Measurements from ENCODE around the gene PARK7. TPM values are rescaled to one million over a fixed set of nuclear protein-coding genes. Genes with fewer than 3 reads are reported as not detected.
"Not testable (repeated sequence)": the region's sequence is repeated elsewhere in the genome, so short reads cannot be mapped to it uniquely, and the experiment has no call there.

The PARK7 gene
- total RNA-seq, 1 experiment from 2014 or later = 370 TPM

- H3K27me3 ChIP-seq (ENCODE audit: insufficient read depth, low read length); CTCF ChIA-PET; intact Hi-C loops (cut with micrococcal nuclease); H3K4me3 ChIP-seq (replicated peaks in 1 of 2; ENCODE audit: low read depth in 1 of 2, low read length in 2 of 2); H3K9ac ChIP-seq (ENCODE audit: low read length); ATAC-seq; DNase-seq (ENCODE audit: low read depth, low spot score); H3K4me2 ChIP-seq (ENCODE audit: low read length); RAD21 ChIA-PET (ENCODE audit: low non-redundant PET in 1 of 2, low total read pairs in 2 of 2, uncharacterized antibody in 2 of 2, unreplicated experiment in 2 of 2); BruUV-seq (replicated peaks); H3K79me2 ChIP-seq (ENCODE audit: insufficient read depth, low read length); H3K9me3 ChIP-seq (ENCODE audit: control insufficient read depth in 1 of 2, insufficient read depth in 1 of 2, low read depth in 1 of 2, low read length in 2 of 2); H2AFZ ChIP-seq (ENCODE audit: low read depth, low read length, poor library complexity, severe bottlenecking); H3K9me2 ChIP-seq (ENCODE audit: insufficient read depth); H3K27ac ChIP-seq (ENCODE audit: low read depth, low read length); POLR2A ChIA-PET; H3K36me3 ChIP-seq (ENCODE audit: control insufficient read depth in 1 of 2, insufficient read depth in 2 of 2, low read length in 2 of 2); H4K20me1 ChIP-seq (ENCODE audit: insufficient read depth): not testable (repeated sequence)
- peaks cover 0 to 13% of the 10 kb centered on the region in 2 experiments; a peak in 3 of 4 replicates for H3K4me1 ChIP-seq (ENCODE audit: control insufficient read depth in 1 of 2, insufficient read depth in 2 of 2, low read length in 2 of 2)
Measured at GRCh38 chr1:7917971-7918370, 43.5 kb upstream of the PARK7 start.

GRCh38 chr1:7919880-7920279 lies 41.6 kb upstream of the PARK7 start:
- intact Hi-C loops (cut with micrococcal nuclease) = no loop called here
- RAD21 ChIA-PET (ENCODE audit: low non-redundant PET in 1 of 2, low total read pairs in 2 of 2, uncharacterized antibody in 2 of 2, unreplicated experiment in 2 of 2) = no interaction called here
- POLR2A ChIA-PET = no interaction called here
- no peaks in the 10 kb centered on the region for H3K79me2 ChIP-seq (ENCODE audit: insufficient read depth, low read length)
- TF ChIP-seq CEBPB (IDR thresholded peaks at IDR 0.05; ENCODE audit: low read depth) = no peak
- TF ChIP-seq POLR2AphosphoS5 (IDR thresholded peaks at IDR 0.05; ENCODE audit: low read depth, low read length) = no peak
- TF ChIP-seq ZFX (IDR thresholded peaks at IDR 0.05) = no peak
- TF ChIP-seq, protein P1, sequence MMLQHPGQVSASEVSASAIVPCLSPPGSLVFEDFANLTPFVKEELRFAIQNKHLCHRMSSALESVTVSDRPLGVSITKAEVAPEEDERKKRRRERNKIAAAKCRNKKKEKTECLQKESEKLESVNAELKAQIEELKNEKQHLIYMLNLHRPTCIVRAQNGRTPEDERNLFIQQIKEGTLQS (IDR thresholded peaks at IDR 0.05) = no peak
- no peak for TF ChIP-seq EGR1 (IDR thresholded peaks at IDR 0.05; ENCODE audit: low read depth)
- TF ChIP-seq ZNF274 (IDR thresholded peaks at IDR 0.05; ENCODE audit: low read depth, low read length) = no peak
- TF ChIP-seq TCF7L2 (IDR thresholded peaks at IDR 0.05; ENCODE audit: borderline replicate concordance, extremely low read depth, insufficient read depth, insufficient read length) = no peak
- no peak for TF ChIP-seq EZH2 (IDR thresholded peaks at IDR 0.05)
- TF ChIP-seq EZH2phosphoT487 (IDR thresholded peaks at IDR 0.05; ENCODE audit: borderline replicate concordance) = no peak
- TF ChIP-seq FOSL1 (IDR thresholded peaks at IDR 0.05; ENCODE audit: low read depth) = no peak
- no peak for TF ChIP-seq SRF (IDR thresholded peaks at IDR 0.05; ENCODE audit: low read depth)
- CTCF ChIA-PET = no interaction called here
- ATAC-seq (no peak), DNase-seq (ENCODE audit: low read depth, low spot score) (no peak)
- no peak overlapping the region for H2AFZ ChIP-seq (ENCODE audit: low read depth, low read length, poor library complexity, severe bottlenecking)
- H3K4me3 ChIP-seq (replicated peaks in 1 of 2; ENCODE audit: low read depth in 1 of 2, low read length in 2 of 2) = no peak overlapping the region
- no peaks in the 10 kb centered on the region for H3K9me2 ChIP-seq (ENCODE audit: insufficient read depth)
- H4K20me1 ChIP-seq (ENCODE audit: insufficient read depth) = no peaks in the 10 kb centered on the region
- H3K27ac ChIP-seq (ENCODE audit: low read depth, low read length) = no peak overlapping the region
- no TSS peak for BruUV-seq (replicated peaks)
- H3K27me3 ChIP-seq (ENCODE audit: insufficient read depth, low read length) = no peaks in the 10 kb centered on the region
- H3K4me2 ChIP-seq (ENCODE audit: low read length) = no peak overlapping the region
- peaks cover 0 to 7% of the 10 kb centered on the region in 2 experiments; a peak in 2 of 4 replicates for H3K4me1 ChIP-seq (ENCODE audit: control insufficient read depth in 1 of 2, insufficient read depth in 2 of 2, low read length in 2 of 2)
- no peaks in the 10 kb centered on the region for H3K36me3 ChIP-seq (ENCODE audit: control insufficient read depth in 1 of 2, insufficient read depth in 2 of 2, low read length in 2 of 2)
- no peaks in the 10 kb centered on the region for H3K9me3 ChIP-seq (ENCODE audit: control insufficient read depth in 1 of 2, insufficient read depth in 1 of 2, low read depth in 1 of 2, low read length in 2 of 2)
- no peak overlapping the region for H3K9ac ChIP-seq (ENCODE audit: low read length)
